Urothelium cell line (cell line): ENCODE data around the gene SLC66A1.

Source experiments
- DNase-seq: peaks from one replicate; pipeline ENCODE4 v3.0.0; 2011; ENCODE audit warnings: low spot score, mixed read lengths
- FAIRE-seq: peaks from 2 replicates; lab custom pipeline; 2011; peaks lifted over from hg19 to GRCh38; lab: Jason Lieb, UNC

The SLC66A1 gene

GRCh38 chr1:19375631-19376400 lies 63.7 kb downstream of the SLC66A1 start:
- DNase-seq, result no peak

DNA sequence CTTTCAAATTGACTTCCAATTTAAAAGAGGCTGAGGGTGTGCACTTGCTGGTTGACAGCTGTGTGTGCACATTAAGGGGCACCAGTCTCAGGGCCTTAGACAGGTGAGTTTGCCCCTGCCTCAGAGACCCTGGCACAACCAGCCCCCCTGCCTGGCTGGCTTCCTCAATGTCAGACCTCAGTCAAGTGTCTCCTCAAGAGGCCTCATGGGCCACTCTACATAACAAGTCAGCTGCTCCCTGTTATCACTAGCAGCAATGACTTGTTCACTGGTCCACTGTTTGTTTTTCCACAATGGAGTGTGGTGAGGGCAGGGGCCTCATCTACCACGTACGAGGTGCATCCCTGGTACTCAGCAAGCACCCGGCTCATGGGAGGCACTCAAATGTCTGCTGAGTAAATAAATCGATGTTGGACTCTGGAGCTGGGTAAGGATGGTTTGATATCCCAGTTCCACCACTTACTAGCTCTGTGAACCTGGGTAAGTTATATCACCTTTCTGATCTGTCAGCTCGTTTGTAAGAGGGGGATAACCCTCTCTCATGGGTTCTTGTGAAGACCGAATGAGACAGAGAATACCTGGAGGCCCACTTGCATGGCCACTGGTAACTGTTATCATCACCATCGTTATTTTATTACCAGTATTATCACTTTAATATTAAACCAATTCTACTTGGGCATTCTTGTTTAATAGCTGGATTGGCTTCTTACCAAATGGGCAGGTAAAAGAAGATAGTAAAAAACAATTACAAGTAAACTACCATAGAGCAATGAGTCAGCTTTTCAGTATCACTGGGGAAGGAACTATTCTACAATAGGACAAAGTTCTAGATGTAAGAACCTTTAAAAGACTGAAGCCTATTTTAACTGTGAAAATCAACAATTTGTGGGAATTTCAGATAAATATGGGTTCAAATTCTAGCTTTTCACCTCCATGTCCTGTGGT lies 64.6 kb downstream of the SLC66A1 start:
- no peak for DNase-seq
- no peak for FAIRE-seq

More at GRCh38 chr1:19375631-19376400, 63.7 kb downstream of the SLC66A1 start:
- no peak for FAIRE-seq

DNA sequence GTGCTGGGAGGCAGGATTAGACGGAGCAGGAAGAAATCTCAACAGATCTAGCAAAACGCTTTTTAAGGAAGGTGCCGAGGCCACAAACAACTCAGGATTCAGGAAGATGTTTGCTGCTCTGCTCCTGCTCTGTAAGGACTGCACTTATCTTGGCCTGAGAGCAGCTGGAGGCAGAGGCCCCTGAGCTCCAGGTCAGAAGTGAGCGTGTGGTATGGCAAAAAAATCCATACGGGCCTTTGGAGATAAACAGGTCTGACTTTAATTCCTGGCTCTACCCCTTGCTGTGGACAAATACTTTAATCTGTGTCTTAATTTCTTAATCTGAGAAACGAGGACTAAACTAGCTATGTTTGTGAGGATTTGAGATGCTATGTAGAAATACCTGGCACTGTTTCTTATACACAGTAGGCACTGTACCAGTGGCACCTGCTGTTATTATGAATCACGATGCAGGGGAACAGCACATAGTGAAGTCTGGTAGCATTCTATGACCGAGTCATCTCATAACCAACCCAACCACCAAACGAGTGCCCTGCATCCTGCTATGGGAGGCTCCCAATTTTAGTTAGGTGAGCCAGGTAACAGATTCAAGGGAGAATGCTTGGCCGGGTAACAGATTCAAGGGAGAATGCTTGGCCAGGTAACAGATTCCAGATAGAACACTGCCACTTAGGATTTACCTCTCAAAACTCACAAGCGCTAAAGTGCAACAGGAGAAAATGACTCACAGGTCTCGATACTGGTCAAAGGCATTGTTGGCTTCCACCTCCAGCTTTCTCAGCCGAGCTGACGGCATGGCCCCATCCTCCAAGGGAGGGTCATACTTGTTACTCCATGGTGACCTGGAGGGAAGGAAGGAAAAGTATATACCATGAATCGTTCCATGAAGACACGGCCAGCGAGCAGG lies 65.9 kb downstream of the SLC66A1 start:
- FAIRE-seq, result no peak
- no peak for DNase-seq
